Gastroesophageal sphincter (tissue), 4 donors: ENCODE measurements around the gene MAB21L4. TPM values are rescaled to one million over a fixed set of nuclear protein-coding genes. Genes with fewer than 3 reads are reported as not detected.
A peak's percentile ranks its signal among the peaks of the same experiment; 100 is the strongest.

Source experiments
- ATAC-seq: fragments of 150-250 bp; one replicate; pipeline ENCODE4 v1.9.1; 2016; ENCODE audit warnings: mild to moderate bottlenecking, moderate library complexity
- H3K27ac ChIP-seq, 4 donors: fragments of 200-600 bp; sonication (generic) in 3 of 4; 1 replicate in 3 of 4; 2 replicates in 1 of 4; pipeline ENCODE4 v1.5.1; 2016 to 2019
- H3K27me3 ChIP-seq: fragments of 200-600 bp; sonication (generic); one replicate; pipeline ENCODE4 v1.5.1; 2019
- H3K36me3 ChIP-seq, 2 donors: fragments of 200-600 bp; sonication (generic); one replicate each; pipeline ENCODE4 v1.5.1; 2019; ENCODE audit warnings: control low read depth in 1 of 2
- H3K4me1 ChIP-seq, 3 donors: fragments of 200-600 bp; sonication (generic); 1 replicate in 2 of 3; 2 replicates in 1 of 3; pipeline ENCODE4 v1.5.1; 2016 to 2019; ENCODE audit warnings: control low read depth in 2 of 3
- H3K4me3 ChIP-seq, 2 donors: fragments of 200-600 bp; sonication (generic); one replicate each; pipeline ENCODE4 v1.5.1; 2019; ENCODE audit warnings: mild to moderate bottlenecking in 1 of 2, moderate library complexity in 1 of 2
- H3K9me3 ChIP-seq, 3 donors: fragments of 200-600 bp; sonication (generic); one replicate each; pipeline ENCODE4 v1.5.1; 2017 to 2019; ENCODE audit warnings: control low read depth in 2 of 3
- CTCF ChIP-seq, 4 experiments: fragments of 200-600 bp in 2 of 4; fragments of 450-650 bp in 2 of 4; sonication (generic) in 1 of 4; IDR thresholded peaks; one replicate each; pipeline ENCODE4 v1.5.1; 2017 to 2019; ENCODE audit warnings: antibody characterized with exemption in 4 of 4, mild to moderate bottlenecking in 2 of 4, moderate library complexity in 2 of 4
- EP300 ChIP-seq: sonication (generic); formaldehyde crosslinking; IDR thresholded peaks from one replicate; pipeline ENCODE4 v1.6.1; 2017; ENCODE audit warnings: antibody characterized with exemption, mild to moderate bottlenecking
- POLR2A ChIP-seq, 2 donors: fragments of 450-650 bp; IDR thresholded peaks; one replicate each; pipeline ENCODE4 v1.6.1; 2017; ENCODE audit warnings: antibody characterized with exemption in 2 of 2, mild to moderate bottlenecking in 2 of 2, moderate library complexity in 1 of 2
- POLR2AphosphoS5 ChIP-seq: sonication (generic); formaldehyde crosslinking; IDR thresholded peaks from one replicate; pipeline ENCODE4 v1.6.1; 2017; ENCODE audit warnings: antibody characterized with exemption
- WGBS, 2 donors: methylation state at CpG; one replicate each; pipeline ENCODE4 v1.1.5; 2018; ENCODE audit warnings: low coverage in 1 of 2; 5-methylcytosine and 5-hydroxymethylcytosine counted together
- total RNA-seq, 4 donors: library from RNA; depleted of rRNA; stranded (reverse); fragments of >200 nt; gene quantifications; one replicate each; pipeline ENCODE4 v1.1.0, GENCODE V29; 2016

The MAB21L4 gene
- total RNA-seq, 4 donors from 2014 or later, result 0.27 to 9.7 (median 0.77) TPM; not detected in 1

DNA sequence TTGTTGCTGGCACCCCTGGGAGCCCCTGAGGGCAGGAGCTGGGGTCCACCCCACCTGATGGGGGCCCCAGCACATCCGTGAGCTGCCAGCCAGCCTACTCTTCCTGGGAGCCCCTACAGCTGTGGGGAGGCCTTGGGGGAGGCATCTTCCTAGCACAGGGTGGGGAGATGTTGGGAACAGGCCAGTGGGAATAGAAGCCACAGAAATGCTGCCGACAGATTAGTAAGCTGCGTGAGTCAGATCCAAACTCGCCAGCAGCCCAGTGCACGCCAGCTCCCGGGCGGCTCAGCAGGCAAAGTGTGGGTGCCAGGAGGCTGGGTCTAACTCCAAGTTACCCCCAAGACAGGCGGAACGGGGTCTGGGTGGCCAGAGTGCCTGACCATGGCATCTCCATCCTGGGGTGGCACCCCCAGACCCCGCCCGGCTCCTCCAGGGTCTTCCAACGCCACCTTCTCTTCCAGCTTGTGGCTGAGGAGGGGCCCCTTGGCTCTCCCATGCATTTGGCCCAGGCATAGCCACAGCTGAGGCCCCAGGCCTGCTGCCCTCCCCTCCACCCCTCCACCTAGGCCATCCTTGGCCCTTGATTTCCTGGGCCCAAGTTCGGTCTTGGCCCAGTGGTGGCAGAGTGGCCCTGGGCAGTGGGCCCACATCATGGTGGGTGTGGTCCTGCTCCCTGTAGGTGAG is 25.5 kb upstream of the MAB21L4 start:
- WGBS, 2 donors, result 80% methylated on average over 1 of the region's 13 CpGs; no CpG with 5 or more reads in 1 of the 2 donors
- Histone ChIP-seq H3K4me3 (no peak overlapping the region), H3K9me3 (no peaks in the 10 kb centered on the region), H3K4me1 (peaks cover 0 to 9% (median 3%) of the 10 kb centered on the region in 3 donors), H3K36me3 (no peaks in the 10 kb centered on the region), H3K27me3 (peaks cover 20% of the 10 kb centered on the region), H3K27ac (peak overlapping the region in 1 of 4 donors; percentile 17)
- no peak for TF ChIP-seq POLR2AphosphoS5
- no peak for TF ChIP-seq POLR2A (IDR thresholded peaks at IDR 0.05)
- no peak for TF ChIP-seq EP300
- TF ChIP-seq CTCF (IDR thresholded peaks at IDR 0.05), result no peak
- ATAC-seq, result peak; percentile 63

GRCh38 chr2:240920783-240921231 is 24.9 kb upstream of the MAB21L4 start:
- Histone ChIP-seq H3K4me1 (peaks cover 0 to 14% (median 6%) of the 10 kb centered on the region in 3 donors), H3K27ac (peak overlapping the region in 1 of 4 donors; percentile 8), H3K9me3 (no peaks in the 10 kb centered on the region), H3K4me3 (no peak overlapping the region), H3K36me3 (no peaks in the 10 kb centered on the region), H3K27me3 (peaks cover 26% of the 10 kb centered on the region)
- TF ChIP-seq EP300, result no peak
- no peak for TF ChIP-seq POLR2A (IDR thresholded peaks at IDR 0.05)
- no peak for TF ChIP-seq POLR2AphosphoS5
- no peak for TF ChIP-seq CTCF (IDR thresholded peaks at IDR 0.05)
- WGBS, 2 donors, result 58% methylated on average over 2 of the region's 4 CpGs; no CpG with 5 or more reads in 1 of the 2 donors
- no peak for ATAC-seq

DNA sequence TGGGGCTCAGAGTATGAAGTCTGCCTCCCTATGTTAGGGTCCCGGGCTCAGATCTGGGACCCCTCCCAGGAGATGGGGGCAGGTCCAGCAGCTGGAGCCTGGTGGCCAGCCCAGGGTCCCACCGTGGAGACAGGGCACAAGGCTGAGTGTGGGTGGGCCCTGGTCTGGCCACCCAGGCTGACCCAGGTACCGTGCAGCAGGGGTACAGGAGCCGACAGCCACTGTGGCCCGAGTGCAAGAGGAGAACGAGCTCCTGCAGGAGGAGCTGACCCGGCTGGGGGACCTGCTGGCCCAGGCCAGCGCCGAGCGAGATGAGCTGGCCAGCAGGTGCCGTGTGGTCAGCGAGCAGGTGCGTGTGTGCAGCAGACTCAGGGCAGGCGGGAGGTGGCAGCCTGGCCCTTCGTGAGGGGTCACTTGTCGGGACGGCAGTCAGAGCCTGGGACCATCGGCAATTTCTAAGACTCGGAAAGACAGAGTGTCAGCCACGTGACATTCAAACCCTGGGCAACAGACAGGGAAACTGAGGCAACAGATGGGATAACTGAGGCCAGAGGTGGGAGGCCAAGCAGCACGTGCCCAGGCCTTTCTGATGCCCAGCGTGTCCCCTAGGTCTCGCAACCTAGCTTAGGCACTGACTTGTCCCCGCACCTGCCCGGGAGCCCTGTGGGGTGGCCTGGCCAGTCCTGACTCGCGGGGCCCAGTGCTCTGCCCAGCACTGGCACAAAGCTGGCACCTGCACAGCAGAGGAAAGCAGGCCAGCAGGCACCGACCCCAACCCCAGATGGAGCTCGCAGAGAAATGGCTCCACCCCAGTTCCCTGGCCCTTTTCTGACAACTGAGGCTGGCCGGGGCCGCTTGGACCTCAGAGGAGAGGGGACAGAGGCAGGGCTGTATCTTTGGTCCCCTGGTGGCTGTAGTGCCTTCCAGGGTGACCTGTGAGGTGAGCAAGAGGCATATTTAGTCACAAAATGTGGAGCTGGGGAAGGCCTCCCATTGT is 24.1 kb upstream of the MAB21L4 start:
- H3K36me3 ChIP-seq, result no peaks in the 10 kb centered on the region
- TF ChIP-seq CTCF (IDR thresholded peaks at IDR 0.05) (no peak), EP300 (no peak), POLR2AphosphoS5 (no peak), POLR2A (IDR thresholded peaks at IDR 0.05) (no peak)
- peaks cover 33% of the 10 kb centered on the region for H3K27me3 ChIP-seq
- no peak for ATAC-seq
- peaks cover 0 to 21% (median 7%) of the 10 kb centered on the region in 3 donors for H3K4me1 ChIP-seq
- H3K27ac ChIP-seq, result no peak overlapping the region
- H3K4me3 ChIP-seq, result no peak overlapping the region
- WGBS, 2 donors, result no CpG with 5 or more reads among the region's 31 CpGs
- H3K9me3 ChIP-seq, result no peaks in the 10 kb centered on the region

DNA sequence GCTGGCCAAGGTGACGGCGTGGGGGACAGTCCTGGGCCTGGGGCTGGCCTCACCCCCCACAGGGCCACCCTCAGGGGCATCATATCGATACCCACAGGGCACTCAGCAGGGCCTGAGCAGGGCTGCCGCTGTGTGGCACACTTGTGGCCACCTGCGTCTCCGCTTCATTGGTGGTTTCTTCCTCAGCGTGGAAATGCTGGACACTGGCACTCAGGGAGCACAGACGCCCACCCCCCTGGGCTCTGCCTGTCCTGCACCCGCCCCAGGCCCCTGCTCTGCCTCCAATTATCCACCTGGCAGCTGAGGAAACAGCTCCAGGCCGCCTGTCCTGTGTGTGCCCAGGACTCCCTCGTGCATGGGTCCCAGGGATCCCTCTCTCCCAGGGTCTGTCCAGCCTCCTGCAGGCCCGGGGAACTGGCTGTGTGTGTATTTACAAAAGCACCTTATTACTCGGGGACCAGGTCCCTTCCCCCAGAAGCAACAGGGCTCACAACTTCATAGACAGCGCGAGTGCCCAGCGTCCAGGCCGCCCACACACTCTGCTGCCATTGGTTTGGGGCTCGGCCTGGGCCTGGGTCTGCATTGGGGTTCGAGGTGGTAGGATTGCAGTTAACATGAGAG is 23.3 kb upstream of the MAB21L4 start:
- Histone ChIP-seq H3K9me3 (no peaks in the 10 kb centered on the region), H3K36me3 (no peaks in the 10 kb centered on the region), H3K4me3 (no peak overlapping the region), H3K4me1 (peaks cover 0 to 29% (median 7%) of the 10 kb centered on the region in 3 donors), H3K27me3 (peaks cover 41% of the 10 kb centered on the region), H3K27ac (no peak overlapping the region)
- 81% methylated on average over 6 of the region's 19 CpGs; no CpG with 5 or more reads in 1 of the 2 donors for WGBS, 2 donors
- TF ChIP-seq POLR2AphosphoS5, result no peak
- no peak for TF ChIP-seq POLR2A (IDR thresholded peaks at IDR 0.05)
- no peak for TF ChIP-seq EP300
- no peak for TF ChIP-seq CTCF (IDR thresholded peaks at IDR 0.05)
- ATAC-seq, result no peak
